Activated CD4-positive, alpha-beta T cell treated with anti-CD3 and anti-CD28 coated beads, Interleukin-2, amount 10 ng/mL, durations not matched to agents 24 days and 14 days (primary cell): ENCODE results near the gene DMXL1. TPM values are rescaled to one million over a fixed set of nuclear protein-coding genes. Genes with fewer than 3 reads are reported as not detected.
"Not testable (repeated sequence)": the region's sequence is repeated elsewhere in the genome, so short reads cannot be mapped to it uniquely, and the experiment has no call there.

ENCODE experiments used
- DNase-seq: peaks from one replicate; pipeline ENCODE4 v3.0.0; 2022
- H3K27ac Mint-ChIP-seq: one replicate; pipeline ENCODE4 v1.8.0; 2022; ENCODE audit warnings: mild to moderate bottlenecking, mixed read lengths
- H3K27me3 Mint-ChIP-seq: one replicate; pipeline ENCODE4 v1.8.0; 2022; ENCODE audit warnings: mixed read lengths
- H3K36me3 Mint-ChIP-seq: one replicate; pipeline ENCODE4 v1.8.0; 2022; ENCODE audit warnings: low read depth, mild to moderate bottlenecking, mixed read lengths
- H3K4me1 Mint-ChIP-seq: one replicate; pipeline ENCODE4 v1.8.0; 2021; ENCODE audit warnings: mixed read lengths
- H3K4me3 Mint-ChIP-seq: one replicate; pipeline ENCODE4 v1.8.0; 2022; ENCODE audit warnings: mild to moderate bottlenecking, moderate library complexity, mixed read lengths
- H3K9me3 Mint-ChIP-seq: one replicate; pipeline ENCODE4 v1.8.0; 2021; ENCODE audit warnings: mixed read lengths
- intact Hi-C: fragments of 100-400 bp; cut with micrococcal nuclease; formaldehyde crosslinking; loops from one replicate; pipeline ENCODE4 v1.15.1; 2023
- total RNA-seq: library from RNA; stranded (reverse); gene quantifications from 2 replicates; pipeline ENCODE4 v1.2.3, GENCODE V29; 2022

The DMXL1 gene
- total RNA-seq, 1 donor from 2014 or later: 25.6 TPM

DNA sequence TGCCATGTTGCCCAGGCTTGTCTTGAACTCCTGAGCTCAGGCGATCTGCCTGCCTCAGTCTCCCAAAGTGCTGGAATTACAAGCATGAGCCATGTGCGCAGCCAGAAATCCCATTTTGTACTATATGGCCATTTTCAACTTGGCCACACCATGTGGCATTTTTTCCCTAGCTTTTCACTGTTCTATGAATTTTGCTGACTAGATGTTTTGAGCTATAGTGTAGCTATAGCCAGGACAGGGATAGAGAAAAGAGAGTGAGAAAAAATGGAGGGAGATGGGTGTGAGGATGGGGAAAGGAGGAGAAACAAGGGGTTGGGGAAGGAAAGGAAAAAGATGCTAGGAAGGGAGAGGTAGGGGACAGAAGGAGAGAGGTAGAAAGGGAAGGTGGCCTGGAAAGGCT, 46.4 kb downstream of the DMXL1 start:
- Mint-ChIP-seq H3K9me3 (no peaks in the 10 kb centered on the region), H3K27ac (no peak overlapping the region), H3K4me1 (peaks cover 2% of the 10 kb centered on the region), H3K4me3 (no peak overlapping the region), H3K36me3 (peaks cover 43% of the 10 kb centered on the region), H3K27me3 (no peaks in the 10 kb centered on the region)
- peak; percentile 11 for DNase-seq
- intact Hi-C loops: no loop called here

DNA sequence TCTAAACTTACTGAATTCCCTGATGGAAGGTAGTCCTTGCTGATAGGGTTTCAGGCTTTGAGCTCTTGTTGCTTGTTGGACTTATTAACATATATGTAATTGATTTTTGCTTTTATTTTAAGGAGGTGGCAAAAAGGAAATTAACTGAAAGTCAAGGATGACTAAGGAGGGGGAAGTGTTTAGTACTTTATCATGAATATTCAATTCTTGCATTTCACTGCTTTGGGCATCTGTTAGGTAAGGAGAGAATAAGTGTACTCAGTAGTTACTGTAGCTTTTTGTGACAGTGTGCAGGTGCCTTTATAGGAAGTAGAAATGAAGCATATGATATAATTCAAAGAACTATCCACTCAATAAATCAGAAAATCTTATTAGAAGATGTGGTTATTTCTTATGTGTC, 47.1 kb downstream of the DMXL1 start:
- peaks cover 48% of the 10 kb centered on the region for H3K36me3 Mint-ChIP-seq

DNA sequence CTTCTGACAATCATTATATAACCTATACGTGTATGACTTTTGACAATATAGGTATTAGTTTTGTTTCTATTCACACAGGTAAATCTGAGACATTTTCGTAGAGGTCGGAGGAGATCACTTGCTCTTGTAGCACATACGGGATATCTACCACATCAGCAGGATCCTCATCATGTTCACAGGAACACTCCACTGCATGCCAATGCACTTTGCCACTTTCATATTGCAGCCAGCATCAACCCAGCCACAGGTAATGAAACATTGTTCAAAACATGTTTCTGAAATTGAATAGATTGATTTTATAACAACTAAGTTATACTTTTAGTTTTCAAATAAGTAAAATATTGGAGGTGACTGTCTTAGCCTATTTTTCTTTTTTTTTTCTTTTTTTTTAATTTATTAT, 50.0 kb downstream of the DMXL1 start:
- intact Hi-C loops: no loop called here
- H3K4me1 Mint-ChIP-seq: peaks cover 2% of the 10 kb centered on the region
- no peaks in the 10 kb centered on the region for H3K27me3 Mint-ChIP-seq
- H3K36me3 Mint-ChIP-seq: peaks cover 51% of the 10 kb centered on the region
- no peak overlapping the region for H3K27ac Mint-ChIP-seq
- no peak overlapping the region for H3K4me3 Mint-ChIP-seq
- H3K9me3 Mint-ChIP-seq: no peaks in the 10 kb centered on the region
- no peak for DNase-seq

More for the DNA sequence above, 47.1 kb downstream of the DMXL1 start:
- no peaks in the 10 kb centered on the region for H3K27me3 Mint-ChIP-seq
- intact Hi-C loops: no loop called here
- no peak overlapping the region for H3K27ac Mint-ChIP-seq
- H3K9me3 Mint-ChIP-seq: no peaks in the 10 kb centered on the region
- peaks cover 2% of the 10 kb centered on the region for H3K4me1 Mint-ChIP-seq
- DNase-seq: peak; percentile 5
- no peak overlapping the region for H3K4me3 Mint-ChIP-seq

GRCh38 chr5:119122474-119122873, 51.6 kb downstream of the DMXL1 start:
- intact Hi-C loops, H3K27ac Mint-ChIP-seq, H3K4me1 Mint-ChIP-seq, DNase-seq, H3K4me3 Mint-ChIP-seq, H3K9me3 Mint-ChIP-seq, H3K27me3 Mint-ChIP-seq: not testable (repeated sequence)
- peaks cover 39% of the 10 kb centered on the region for H3K36me3 Mint-ChIP-seq

DNA sequence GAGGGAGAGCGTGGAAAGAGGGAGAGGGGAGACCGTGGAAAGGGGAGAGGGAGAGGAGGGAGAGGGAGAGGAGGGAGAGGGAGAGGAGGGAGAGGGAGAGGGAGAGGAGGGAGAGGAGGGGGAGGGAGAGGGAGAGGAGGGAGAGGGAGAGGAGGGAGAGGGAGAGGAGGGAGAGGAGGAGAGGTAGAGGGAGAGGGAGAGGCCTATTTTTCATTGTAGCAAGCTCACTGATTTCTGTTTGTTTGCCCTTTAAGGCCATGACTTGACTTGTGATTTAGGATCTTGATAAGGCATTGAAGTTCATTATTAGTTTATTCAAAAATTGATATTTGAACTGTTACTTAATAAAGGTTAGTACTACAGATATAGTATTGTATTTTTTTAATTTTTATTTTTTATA, 52.4 kb downstream of the DMXL1 start:
- Mint-ChIP-seq H3K27me3 (no peaks in the 10 kb centered on the region), H3K4me1 (no peaks in the 10 kb centered on the region), H3K4me3 (no peak overlapping the region)

GRCh38 chr5:119129770-119130169, 58.9 kb downstream of the DMXL1 start:
- H3K36me3 Mint-ChIP-seq: peaks cover 38% of the 10 kb centered on the region
- H3K27ac Mint-ChIP-seq: no peak overlapping the region
- no peaks in the 10 kb centered on the region for H3K4me1 Mint-ChIP-seq
- intact Hi-C loops: no loop called here
- no peak for DNase-seq
- H3K27me3 Mint-ChIP-seq: no peaks in the 10 kb centered on the region
- no peak overlapping the region for H3K4me3 Mint-ChIP-seq
- H3K9me3 Mint-ChIP-seq: no peaks in the 10 kb centered on the region

More for the DNA sequence above, 52.4 kb downstream of the DMXL1 start:
- intact Hi-C loops: no loop called here
- DNase-seq: no peak
- H3K27ac Mint-ChIP-seq: no peak overlapping the region
- H3K9me3 Mint-ChIP-seq: no peaks in the 10 kb centered on the region
- H3K36me3 Mint-ChIP-seq: peaks cover 38% of the 10 kb centered on the region

DNA sequence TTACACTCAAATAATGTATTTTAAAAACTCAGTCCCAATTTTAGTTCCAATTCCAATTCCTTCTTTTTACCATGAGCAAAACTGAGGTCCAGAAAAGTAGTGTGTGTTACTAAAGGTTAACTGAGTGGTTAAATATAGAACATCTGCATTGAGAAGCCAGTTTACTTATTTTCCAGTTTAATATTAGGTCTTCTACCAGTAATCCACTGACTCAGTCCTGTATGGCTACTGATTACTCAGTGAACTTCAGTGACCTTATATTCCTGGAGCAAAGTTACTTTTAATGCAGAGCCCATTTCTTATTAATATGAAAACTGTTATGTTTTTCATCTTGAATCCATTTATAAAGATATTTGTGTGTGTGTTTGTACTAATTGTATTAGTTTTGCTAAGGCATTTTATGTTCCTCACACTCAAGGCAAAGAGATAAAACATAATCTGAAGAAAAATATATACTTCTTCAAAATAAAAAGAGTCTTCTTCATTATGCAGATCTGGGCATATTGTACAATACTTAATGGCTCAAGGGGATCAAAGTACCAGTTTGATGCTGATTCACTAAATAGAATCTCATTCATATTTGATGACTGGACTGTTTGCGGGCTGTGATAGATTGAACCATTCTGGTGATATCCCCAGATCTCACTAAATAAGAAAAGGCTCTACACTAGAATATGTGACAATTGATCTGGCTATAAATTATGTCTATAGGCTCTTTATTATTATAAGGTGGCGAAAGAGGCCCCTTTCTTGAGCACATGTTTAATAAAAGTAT, 60.8 kb downstream of the DMXL1 start:
- H3K27ac Mint-ChIP-seq: no peak overlapping the region
- peaks cover 55% of the 10 kb centered on the region for H3K36me3 Mint-ChIP-seq
- H3K27me3 Mint-ChIP-seq: no peaks in the 10 kb centered on the region
- H3K4me1 Mint-ChIP-seq: no peaks in the 10 kb centered on the region
- intact Hi-C loops: no loop called here
- peak; percentile 2 for DNase-seq
- no peak overlapping the region for H3K4me3 Mint-ChIP-seq
- peaks cover 11% of the 10 kb centered on the region for H3K9me3 Mint-ChIP-seq

DNA sequence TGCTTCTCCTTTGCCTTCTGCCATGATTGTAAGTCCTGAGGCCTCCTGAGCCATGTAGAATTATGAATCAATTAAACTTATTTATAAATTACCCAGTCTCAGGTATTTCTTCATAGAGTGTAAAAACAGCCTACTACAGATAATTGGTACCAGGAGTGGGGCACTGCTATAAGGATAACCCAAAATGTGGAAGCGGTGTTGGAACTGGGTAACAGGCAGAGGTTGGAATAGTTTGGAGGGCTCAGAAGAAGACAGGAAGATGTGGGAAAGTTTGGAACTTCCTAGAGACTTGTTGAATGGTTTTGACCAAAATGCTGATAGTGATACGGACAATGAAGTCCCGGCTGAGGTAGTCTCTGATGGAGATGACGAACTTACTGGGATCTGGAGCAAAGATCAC, 64.9 kb downstream of the DMXL1 start:
- H3K27me3 Mint-ChIP-seq, H3K4me3 Mint-ChIP-seq, H3K4me1 Mint-ChIP-seq, intact Hi-C loops, H3K27ac Mint-ChIP-seq, DNase-seq: not testable (repeated sequence)
- peaks cover 75% of the 10 kb centered on the region for H3K36me3 Mint-ChIP-seq
- H3K9me3 Mint-ChIP-seq: peaks cover 37% of the 10 kb centered on the region

GRCh38 chr5:119136666-119137318, 65.9 kb downstream of the DMXL1 start:
- Mint-ChIP-seq H3K27me3 (no peaks in the 10 kb centered on the region), H3K9me3 (peaks cover 40% of the 10 kb centered on the region), H3K36me3 (peaks cover 71% of the 10 kb centered on the region), H3K4me1 (no peaks in the 10 kb centered on the region), H3K4me3 (no peak overlapping the region), H3K27ac (no peak overlapping the region)
- intact Hi-C loops: no loop called here
- peak; percentile 45 for DNase-seq

GRCh38 chr5:119153629-119154028, 82.7 kb downstream of the DMXL1 start:
- DNase-seq: no peak
- intact Hi-C loops: no loop called here
- Mint-ChIP-seq H3K36me3 (peaks cover 52% of the 10 kb centered on the region), H3K4me3 (no peak overlapping the region), H3K9me3 (peaks cover 5% of the 10 kb centered on the region), H3K4me1 (no peaks in the 10 kb centered on the region), H3K27ac (no peak overlapping the region), H3K27me3 (no peaks in the 10 kb centered on the region)

- Mint-ChIP-seq H3K27me3 (no peaks in the 10 kb centered on the region), H3K4me1 (no peaks in the 10 kb centered on the region), H3K36me3 (peaks cover 40% of the 10 kb centered on the region), H3K27ac (no peak overlapping the region), H3K9me3 (peaks cover 8% of the 10 kb centered on the region), H3K4me3 (no peak overlapping the region)
- no peak for DNase-seq
- intact Hi-C loops: no loop called here
These were observed 87.3 kb downstream of the DMXL1 start for GRCh38 chr5:119158144-119158543.

GRCh38 chr5:119161430-119161829, 90.5 kb downstream of the DMXL1 start:
- DNase-seq: no peak
- Mint-ChIP-seq H3K9me3 (peaks cover 8% of the 10 kb centered on the region), H3K4me1 (no peaks in the 10 kb centered on the region), H3K27ac (no peak overlapping the region), H3K36me3 (peaks cover 39% of the 10 kb centered on the region), H3K4me3 (no peak overlapping the region), H3K27me3 (no peaks in the 10 kb centered on the region)
- intact Hi-C loops: no loop called here

- Mint-ChIP-seq H3K27me3 (no peaks in the 10 kb centered on the region), H3K9me3 (peaks cover 6% of the 10 kb centered on the region), H3K27ac (no peak overlapping the region), H3K4me3 (no peak overlapping the region), H3K4me1 (peaks cover 3% of the 10 kb centered on the region), H3K36me3 (peaks cover 32% of the 10 kb centered on the region)
- no peak for DNase-seq
- intact Hi-C loops: no loop called here
These were observed 95.1 kb downstream of the DMXL1 start for GRCh38 chr5:119166026-119166425.

DNA sequence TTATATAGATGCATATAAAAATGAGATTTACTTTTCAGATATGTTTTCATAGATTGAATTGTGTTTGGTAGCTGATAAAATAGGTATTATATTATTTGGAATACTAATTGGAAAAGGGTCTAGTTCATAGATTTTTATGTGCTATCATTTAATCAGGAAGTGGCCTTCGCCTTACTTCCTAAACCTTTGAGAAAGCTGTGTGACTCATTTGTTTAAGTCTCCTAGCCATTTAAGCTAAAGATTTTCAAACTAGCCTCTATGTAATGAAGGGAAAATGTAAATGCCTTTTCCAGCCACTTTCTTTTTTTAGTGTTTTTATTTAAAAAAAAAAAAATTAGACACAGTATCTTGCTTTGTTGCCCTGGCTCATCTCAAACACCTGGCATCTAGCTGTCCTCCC, 97.5 kb downstream of the DMXL1 start:
- Mint-ChIP-seq H3K27me3 (no peaks in the 10 kb centered on the region), H3K9me3 (peaks cover 6% of the 10 kb centered on the region), H3K4me3 (no peak overlapping the region), H3K36me3 (peaks cover 43% of the 10 kb centered on the region), H3K4me1 (peaks cover 3% of the 10 kb centered on the region), H3K27ac (no peak overlapping the region)
- intact Hi-C loops: no loop called here
- no peak for DNase-seq
